Panc1 (cell line): ENCODE measurements around the gene LIMCH1.

ENCODE experiments used
- CTCF ChIP-seq: fragments of 450-650 bp; IDR thresholded peaks from 2 replicates; pipeline ENCODE4 v1.5.1; 2017; ENCODE audit warnings: mild to moderate bottlenecking
- POLR2AphosphoS5 ChIP-seq: IDR thresholded peaks from 2 replicates; pipeline ENCODE4 v1.6.1; 2012; ENCODE audit warnings: mild to moderate bottlenecking, low read depth, low read length, moderate library complexity
- SIN3A ChIP-seq: IDR thresholded peaks from 2 replicates; pipeline ENCODE4 v1.6.1; 2012; ENCODE audit warnings: low read depth, mild to moderate bottlenecking, low read length, moderate library complexity, borderline replicate concordance; ENCODE audit not compliant: insufficient read depth
- TF ChIP-seq, protein P1 (sequence below), 2 experiments: IDR thresholded peaks; 2 replicates each; pipeline ENCODE4 v1.6.1; 2011 to 2012; ENCODE audit warnings: low read depth in 2 of 2, control low read depth in 1 of 2, low read length in 1 of 2, mild to moderate bottlenecking in 1 of 2, moderate library complexity in 1 of 2; ENCODE audit not compliant: insufficient read depth in 1 of 2

DNA sequence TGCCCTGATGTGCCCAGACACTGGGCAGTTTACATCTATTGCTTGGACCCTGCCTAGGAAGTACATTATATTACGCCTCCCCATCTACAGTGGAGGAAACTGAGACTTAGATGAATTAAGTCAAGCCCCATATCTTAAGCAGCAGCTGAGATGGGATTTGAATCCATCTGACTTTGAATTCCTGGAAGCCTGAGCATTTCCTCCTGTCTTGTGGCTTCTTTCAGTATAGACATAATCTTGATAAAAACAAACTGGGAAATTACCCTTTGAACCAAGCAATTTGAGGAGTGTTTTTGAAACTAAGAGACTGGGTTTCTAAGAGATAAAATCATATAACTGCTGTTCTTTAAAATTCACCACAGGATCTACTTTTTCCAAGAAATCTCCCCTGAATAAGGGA, 18.6 kb downstream of the LIMCH1 start:
- TF ChIP-seq CTCF (no peak), POLR2AphosphoS5 (no peak), SIN3A (no peak)
- TF ChIP-seq, protein P1, sequence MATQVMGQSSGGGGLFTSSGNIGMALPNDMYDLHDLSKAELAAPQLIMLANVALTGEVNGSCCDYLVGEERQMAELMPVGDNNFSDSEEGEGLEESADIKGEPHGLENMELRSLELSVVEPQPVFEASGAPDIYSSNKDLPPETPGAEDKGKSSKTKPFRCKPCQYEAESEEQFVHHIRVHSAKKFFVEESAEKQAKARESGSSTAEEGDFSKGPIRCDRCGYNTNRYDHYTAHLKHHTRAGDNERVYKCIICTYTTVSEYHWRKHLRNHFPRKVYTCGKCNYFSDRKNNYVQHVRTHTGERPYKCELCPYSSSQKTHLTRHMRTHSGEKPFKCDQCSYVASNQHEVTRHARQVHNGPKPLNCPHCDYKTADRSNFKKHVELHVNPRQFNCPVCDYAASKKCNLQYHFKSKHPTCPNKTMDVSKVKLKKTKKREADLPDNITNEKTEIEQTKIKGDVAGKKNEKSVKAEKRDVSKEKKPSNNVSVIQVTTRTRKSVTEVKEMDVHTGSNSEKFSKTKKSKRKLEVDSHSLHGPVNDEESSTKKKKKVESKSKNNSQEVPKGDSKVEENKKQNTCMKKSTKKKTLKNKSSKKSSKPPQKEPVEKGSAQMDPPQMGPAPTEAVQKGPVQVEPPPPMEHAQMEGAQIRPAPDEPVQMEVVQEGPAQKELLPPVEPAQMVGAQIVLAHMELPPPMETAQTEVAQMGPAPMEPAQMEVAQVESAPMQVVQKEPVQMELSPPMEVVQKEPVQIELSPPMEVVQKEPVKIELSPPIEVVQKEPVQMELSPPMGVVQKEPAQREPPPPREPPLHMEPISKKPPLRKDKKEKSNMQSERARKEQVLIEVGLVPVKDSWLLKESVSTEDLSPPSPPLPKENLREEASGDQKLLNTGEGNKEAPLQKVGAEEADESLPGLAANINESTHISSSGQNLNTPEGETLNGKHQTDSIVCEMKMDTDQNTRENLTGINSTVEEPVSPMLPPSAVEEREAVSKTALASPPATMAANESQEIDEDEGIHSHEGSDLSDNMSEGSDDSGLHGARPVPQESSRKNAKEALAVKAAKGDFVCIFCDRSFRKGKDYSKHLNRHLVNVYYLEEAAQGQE (IDR thresholded peaks at IDR 0.05; ENCODE audit: insufficient read depth in 1 of 2, low read depth in 2 of 2, low read length in 1 of 2), result no peak
